Measurements from ENCODE around the gene OOSP4A. TPM values are rescaled to one million over a fixed set of nuclear protein-coding genes. Genes with fewer than 3 reads are reported as not detected.
A peak's percentile ranks its signal among the peaks of the same experiment; 100 is the strongest.

Gene OOSP4A
- total and polyA plus RNA-seq, 12 donors: not detected

DNA sequence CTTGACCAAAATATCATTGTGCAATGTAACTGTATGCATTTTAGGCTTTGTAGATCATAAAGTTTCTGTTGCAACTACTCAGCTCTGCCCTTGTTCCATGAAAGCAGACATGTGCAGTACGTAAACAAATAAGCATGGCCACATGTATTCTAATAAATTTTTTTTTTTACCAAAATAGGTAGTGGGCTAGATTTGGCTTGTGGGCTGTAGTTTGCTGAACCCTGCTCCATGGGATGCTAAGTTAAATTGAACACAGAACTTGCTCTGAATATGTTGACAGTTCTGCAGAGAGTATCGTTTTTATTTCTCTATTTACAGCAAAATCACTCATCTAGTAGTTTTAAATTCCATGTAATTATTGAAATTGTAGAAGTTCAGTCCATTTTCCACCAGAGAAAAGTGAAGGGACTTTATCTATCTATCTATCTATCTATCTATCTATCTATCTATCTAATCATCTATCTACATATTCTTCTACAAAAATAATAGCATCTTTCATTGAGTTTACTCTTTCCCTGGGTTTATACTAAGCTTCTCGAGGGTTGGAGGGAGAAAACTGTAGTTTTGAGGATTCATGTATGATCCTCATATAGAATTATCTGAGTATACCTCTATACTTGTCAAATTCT is 9.5 kb upstream of the OOSP4A start:
- Histone ChIP-seq H3K27me3 (no peaks in the 10 kb centered on the region), H3K4me1 (no peaks in the 10 kb centered on the region), H3K4me3 (no peak overlapping the region), H3K9me3 (no peaks in the 10 kb centered on the region), H3K36me3 (no peaks in the 10 kb centered on the region), H3K27ac (no peak overlapping the region)
- intact Hi-C loops (cut with DNase I): no loop called here
- DNase-seq: no peak
- ATAC-seq: no peak
- TF ChIP-seq, protein P1, sequence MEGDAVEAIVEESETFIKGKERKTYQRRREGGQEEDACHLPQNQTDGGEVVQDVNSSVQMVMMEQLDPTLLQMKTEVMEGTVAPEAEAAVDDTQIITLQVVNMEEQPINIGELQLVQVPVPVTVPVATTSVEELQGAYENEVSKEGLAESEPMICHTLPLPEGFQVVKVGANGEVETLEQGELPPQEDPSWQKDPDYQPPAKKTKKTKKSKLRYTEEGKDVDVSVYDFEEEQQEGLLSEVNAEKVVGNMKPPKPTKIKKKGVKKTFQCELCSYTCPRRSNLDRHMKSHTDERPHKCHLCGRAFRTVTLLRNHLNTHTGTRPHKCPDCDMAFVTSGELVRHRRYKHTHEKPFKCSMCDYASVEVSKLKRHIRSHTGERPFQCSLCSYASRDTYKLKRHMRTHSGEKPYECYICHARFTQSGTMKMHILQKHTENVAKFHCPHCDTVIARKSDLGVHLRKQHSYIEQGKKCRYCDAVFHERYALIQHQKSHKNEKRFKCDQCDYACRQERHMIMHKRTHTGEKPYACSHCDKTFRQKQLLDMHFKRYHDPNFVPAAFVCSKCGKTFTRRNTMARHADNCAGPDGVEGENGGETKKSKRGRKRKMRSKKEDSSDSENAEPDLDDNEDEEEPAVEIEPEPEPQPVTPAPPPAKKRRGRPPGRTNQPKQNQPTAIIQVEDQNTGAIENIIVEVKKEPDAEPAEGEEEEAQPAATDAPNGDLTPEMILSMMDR (IDR thresholded peaks at IDR 0.05): no peak
- WGBS, 2 donors: 78 to 86% methylated on average over 3 of the region's 3 CpGs

GRCh38 chr11:59957094-59957493 is 6.7 kb upstream of the OOSP4A start:
- Histone ChIP-seq H3K27ac (no peak overlapping the region), H3K4me1 (peaks cover 0 to 6% (median 0%) of the 10 kb centered on the region in 9 donors), H3K9me3 (no peaks in the 10 kb centered on the region), H3K4me3 (no peak overlapping the region), H3K36me3 (no peaks in the 10 kb centered on the region), H3K27me3 (no peaks in the 10 kb centered on the region)
- WGBS, 2 donors: 61 to 64% methylated on average over 4 of the region's 4 CpGs
- TF ChIP-seq, protein P1 (IDR thresholded peaks at IDR 0.05): no peak
- DNase-seq (no peak), ATAC-seq (no peak)
- intact Hi-C loops (cut with DNase I): no loop called here

GRCh38 chr11:59960502-59961381 is 3.1 kb upstream of the OOSP4A start:
- DNase-seq (no peak), ATAC-seq (peak in 2 of 8 donors; percentile 31 to 33)
- Histone ChIP-seq H3K27ac (no peak overlapping the region), H3K36me3 (no peaks in the 10 kb centered on the region), H3K4me3 (no peak overlapping the region), H3K9me3 (no peaks in the 10 kb centered on the region), H3K4me1 (peaks cover 0 to 6% (median 0%) of the 10 kb centered on the region in 9 donors), H3K27me3 (no peaks in the 10 kb centered on the region)
- TF ChIP-seq, protein P1 (IDR thresholded peaks at IDR 0.05): no peak
- 50 to 53% methylated on average over 9 of the region's 9 CpGs for WGBS, 2 donors
- intact Hi-C loops (cut with DNase I): no loop called here

DNA sequence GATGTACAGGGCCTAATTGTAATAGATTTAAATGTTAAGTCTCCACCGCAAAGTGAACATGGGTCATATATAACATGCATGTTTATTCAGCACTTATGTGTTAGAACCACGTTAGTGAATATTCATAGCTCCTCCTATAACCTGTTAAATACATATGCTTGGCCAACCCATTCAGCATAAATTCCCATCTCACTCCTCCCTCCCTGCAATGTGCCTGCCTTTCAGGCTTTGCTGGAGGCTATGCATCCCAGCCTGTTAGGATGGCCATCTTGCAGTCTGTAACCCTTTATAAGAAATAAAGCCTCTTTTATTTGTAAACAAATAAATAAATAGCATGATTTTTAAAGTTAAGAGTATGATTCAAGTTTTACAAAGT is 1.7 kb upstream of the OOSP4A start:
- Histone ChIP-seq H3K4me3 (no peak overlapping the region), H3K4me1 (peaks cover 0 to 6% (median 0%) of the 10 kb centered on the region in 9 donors), H3K36me3 (no peaks in the 10 kb centered on the region), H3K27me3 (no peaks in the 10 kb centered on the region), H3K9me3 (no peaks in the 10 kb centered on the region), H3K27ac (no peak overlapping the region)
- intact Hi-C loops (cut with DNase I): no loop called here
- 42 to 62% methylated on average over 2 of the region's 2 CpGs for WGBS, 2 donors
- TF ChIP-seq, protein P1 (IDR thresholded peaks at IDR 0.05): no peak
- peak in 1 of 8 donors; percentile 11 for ATAC-seq
- no peak for DNase-seq

All from heart right ventricle (tissue), 16 donors.